Gastroesophageal sphincter (tissue), 4 donors: Measurements from ENCODE around the gene EPHB6. TPM values are rescaled to one million over a fixed set of nuclear protein-coding genes. Genes with fewer than 3 reads are reported as not detected.

ENCODE experiments used
- ATAC-seq: fragments of 150-250 bp; one replicate; pipeline ENCODE4 v1.9.1; 2016; ENCODE audit warnings: mild to moderate bottlenecking, moderate library complexity
- H3K27ac ChIP-seq, 4 donors: fragments of 200-600 bp; sonication (generic) in 3 of 4; 1 replicate in 3 of 4; 2 replicates in 1 of 4; pipeline ENCODE4 v1.5.1; 2016 to 2019
- H3K27me3 ChIP-seq: fragments of 200-600 bp; sonication (generic); one replicate; pipeline ENCODE4 v1.5.1; 2019
- H3K36me3 ChIP-seq, 2 donors: fragments of 200-600 bp; sonication (generic); one replicate each; pipeline ENCODE4 v1.5.1; 2019; ENCODE audit warnings: control low read depth in 1 of 2
- H3K4me1 ChIP-seq, 3 donors: fragments of 200-600 bp; sonication (generic); 1 replicate in 2 of 3; 2 replicates in 1 of 3; pipeline ENCODE4 v1.5.1; 2016 to 2019; ENCODE audit warnings: control low read depth in 2 of 3
- H3K4me3 ChIP-seq, 2 donors: fragments of 200-600 bp; sonication (generic); one replicate each; pipeline ENCODE4 v1.5.1; 2019; ENCODE audit warnings: mild to moderate bottlenecking in 1 of 2, moderate library complexity in 1 of 2
- H3K9me3 ChIP-seq, 3 donors: fragments of 200-600 bp; sonication (generic); one replicate each; pipeline ENCODE4 v1.5.1; 2017 to 2019; ENCODE audit warnings: control low read depth in 2 of 3
- EP300 ChIP-seq: sonication (generic); formaldehyde crosslinking; IDR thresholded peaks from one replicate; pipeline ENCODE4 v1.6.1; 2017; ENCODE audit warnings: antibody characterized with exemption, mild to moderate bottlenecking
- POLR2A ChIP-seq, 2 donors: fragments of 450-650 bp; IDR thresholded peaks; one replicate each; pipeline ENCODE4 v1.6.1; 2017; ENCODE audit warnings: antibody characterized with exemption in 2 of 2, mild to moderate bottlenecking in 2 of 2, moderate library complexity in 1 of 2
- POLR2AphosphoS5 ChIP-seq: sonication (generic); formaldehyde crosslinking; IDR thresholded peaks from one replicate; pipeline ENCODE4 v1.6.1; 2017; ENCODE audit warnings: antibody characterized with exemption
- WGBS, 2 donors: methylation state at CpG; one replicate each; pipeline ENCODE4 v1.1.5; 2018; ENCODE audit warnings: low coverage in 1 of 2; 5-methylcytosine and 5-hydroxymethylcytosine counted together
- total RNA-seq, 4 donors: library from RNA; depleted of rRNA; stranded (reverse); fragments of >200 nt; gene quantifications; one replicate each; pipeline ENCODE4 v1.1.0, GENCODE V29; 2016
- TF ChIP-seq, protein P1 (sequence below), 4 experiments: fragments of 200-600 bp in 2 of 4; fragments of 450-650 bp in 2 of 4; sonication (generic) in 1 of 4; IDR thresholded peaks; one replicate each; pipeline ENCODE4 v1.5.1; 2017 to 2019; ENCODE audit warnings: antibody characterized with exemption in 4 of 4, mild to moderate bottlenecking in 2 of 4, moderate library complexity in 2 of 4

EPHB6 gene
- total RNA-seq, 4 donors from 2014 or later, result 6.0 to 22.1 (median 9.7) TPM

DNA sequence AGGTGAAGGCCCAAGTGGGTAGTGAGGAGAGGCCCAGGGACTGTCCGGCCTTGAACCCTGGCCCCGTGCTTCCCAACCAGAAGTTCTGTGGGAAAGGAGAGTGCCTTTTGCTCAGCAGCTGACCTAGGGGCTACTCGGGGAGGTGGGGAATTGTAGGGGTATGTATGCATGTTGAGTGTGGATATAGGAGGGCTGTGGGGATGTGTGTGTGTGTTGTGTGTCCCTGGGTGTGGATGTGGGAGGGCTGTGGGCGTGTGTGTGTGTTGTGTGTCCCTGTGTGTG lies 12.2 kb downstream of the EPHB6 start:
- WGBS, 2 donors, result 68 to 72% methylated on average over 3 to 4 of the region's 4 CpGs
- Histone ChIP-seq H3K4me3 (no peak overlapping the region), H3K36me3 (peaks cover 0 to 31% of the 10 kb centered on the region in 2 donors), H3K9me3 (no peaks in the 10 kb centered on the region), H3K27ac (no peak overlapping the region), H3K4me1 (no peaks in the 10 kb centered on the region), H3K27me3 (peaks cover 5% of the 10 kb centered on the region)
- TF ChIP-seq EP300, result no peak
- no peak for TF ChIP-seq POLR2AphosphoS5
- no peak for TF ChIP-seq POLR2A (IDR thresholded peaks at IDR 0.05)
- TF ChIP-seq, protein P1, sequence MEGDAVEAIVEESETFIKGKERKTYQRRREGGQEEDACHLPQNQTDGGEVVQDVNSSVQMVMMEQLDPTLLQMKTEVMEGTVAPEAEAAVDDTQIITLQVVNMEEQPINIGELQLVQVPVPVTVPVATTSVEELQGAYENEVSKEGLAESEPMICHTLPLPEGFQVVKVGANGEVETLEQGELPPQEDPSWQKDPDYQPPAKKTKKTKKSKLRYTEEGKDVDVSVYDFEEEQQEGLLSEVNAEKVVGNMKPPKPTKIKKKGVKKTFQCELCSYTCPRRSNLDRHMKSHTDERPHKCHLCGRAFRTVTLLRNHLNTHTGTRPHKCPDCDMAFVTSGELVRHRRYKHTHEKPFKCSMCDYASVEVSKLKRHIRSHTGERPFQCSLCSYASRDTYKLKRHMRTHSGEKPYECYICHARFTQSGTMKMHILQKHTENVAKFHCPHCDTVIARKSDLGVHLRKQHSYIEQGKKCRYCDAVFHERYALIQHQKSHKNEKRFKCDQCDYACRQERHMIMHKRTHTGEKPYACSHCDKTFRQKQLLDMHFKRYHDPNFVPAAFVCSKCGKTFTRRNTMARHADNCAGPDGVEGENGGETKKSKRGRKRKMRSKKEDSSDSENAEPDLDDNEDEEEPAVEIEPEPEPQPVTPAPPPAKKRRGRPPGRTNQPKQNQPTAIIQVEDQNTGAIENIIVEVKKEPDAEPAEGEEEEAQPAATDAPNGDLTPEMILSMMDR (IDR thresholded peaks at IDR 0.05), result no peak
- no peak for ATAC-seq

DNA sequence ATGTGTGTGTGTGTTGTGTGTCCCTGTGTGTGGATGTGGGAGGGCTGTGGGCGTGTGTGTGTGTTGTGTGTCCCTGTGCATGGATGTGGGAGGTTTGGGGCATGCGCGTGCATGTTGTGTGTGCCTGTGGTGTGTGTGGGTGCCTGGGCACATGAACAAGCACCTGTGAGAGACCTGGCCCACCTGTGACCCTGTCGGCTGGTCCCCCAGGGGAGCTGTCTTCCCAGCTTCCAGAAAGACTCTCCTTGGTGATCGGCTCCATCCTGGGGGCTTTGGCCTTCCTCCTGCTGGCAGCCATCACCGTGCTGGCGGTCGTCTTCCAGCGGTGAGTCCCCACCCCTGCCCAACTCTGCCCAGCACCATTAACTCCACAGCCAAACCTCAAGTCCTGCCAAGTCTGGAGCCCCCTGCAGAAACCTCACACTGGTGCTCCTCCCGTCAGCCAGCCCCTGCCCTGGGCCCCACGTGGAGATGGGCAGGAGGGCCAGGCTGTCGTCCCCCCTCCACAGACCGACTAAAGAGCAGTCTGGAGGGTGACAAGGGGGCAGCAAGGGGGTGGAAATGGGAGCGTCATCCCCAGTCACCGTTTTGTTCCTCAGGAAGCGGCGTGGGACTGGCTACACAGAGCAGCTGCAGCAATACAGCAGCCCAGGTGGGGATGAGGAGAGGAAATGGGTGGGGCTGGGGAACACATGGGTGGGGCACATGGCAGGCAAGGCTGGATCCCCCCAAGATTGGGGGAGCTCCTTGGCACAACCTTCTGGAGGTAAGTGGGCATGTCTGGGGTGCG lies 12.7 kb downstream of the EPHB6 start:
- WGBS, 2 donors, result 53% methylated on average over 4 of the region's 18 CpGs; no CpG with 5 or more reads in 1 of the 2 donors
- Histone ChIP-seq H3K27ac (no peak overlapping the region), H3K9me3 (no peaks in the 10 kb centered on the region), H3K4me1 (no peaks in the 10 kb centered on the region), H3K27me3 (peaks cover 5% of the 10 kb centered on the region), H3K36me3 (peaks cover 0 to 27% of the 10 kb centered on the region in 2 donors), H3K4me3 (no peak overlapping the region)
- TF ChIP-seq, protein P1 (IDR thresholded peaks at IDR 0.05), result no peak
- TF ChIP-seq POLR2A (IDR thresholded peaks at IDR 0.05) (no peak), POLR2AphosphoS5 (no peak), EP300 (no peak)
- ATAC-seq, result no peak

DNA sequence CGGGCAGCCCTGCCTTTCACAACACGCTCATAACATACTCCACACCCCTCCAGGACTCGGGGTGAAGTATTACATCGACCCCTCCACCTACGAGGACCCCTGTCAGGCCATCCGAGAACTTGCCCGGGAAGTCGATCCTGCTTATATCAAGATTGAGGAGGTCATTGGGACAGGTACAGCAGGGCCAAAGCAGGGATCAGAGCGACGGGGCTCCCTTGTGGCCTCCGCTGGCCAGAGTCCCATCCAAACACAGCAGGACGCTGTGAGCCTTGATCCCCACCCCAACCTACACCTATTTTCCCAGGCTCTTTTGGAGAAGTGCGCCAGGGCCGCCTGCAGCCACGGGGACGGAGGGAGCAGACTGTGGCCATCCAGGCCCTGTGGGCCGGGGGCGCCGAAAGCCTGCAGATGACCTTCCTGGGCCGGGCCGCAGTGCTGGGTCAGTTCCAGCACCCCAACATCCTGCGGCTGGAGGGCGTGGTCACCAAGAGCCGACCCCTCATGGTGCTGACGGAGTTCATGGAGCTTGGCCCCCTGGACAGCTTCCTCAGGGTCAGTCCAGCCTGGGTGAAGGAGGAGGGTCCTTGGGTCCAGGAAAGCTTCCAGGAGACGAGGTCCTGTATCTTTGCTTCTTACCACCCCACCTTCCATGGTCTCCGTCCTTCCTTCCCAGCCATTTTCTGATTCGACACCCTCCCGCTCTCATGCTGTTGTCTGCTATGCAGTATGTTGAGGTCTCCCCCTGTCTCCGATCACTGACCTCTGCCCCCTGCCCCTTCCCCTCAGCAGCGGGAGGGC lies 13.5 kb downstream of the EPHB6 start:
- no peak overlapping the region for H3K27ac ChIP-seq
- no peaks in the 10 kb centered on the region for H3K4me1 ChIP-seq
- peaks cover 0 to 19% of the 10 kb centered on the region in 2 donors for H3K36me3 ChIP-seq
- 79% methylated on average over 6 of the region's 31 CpGs; no CpG with 5 or more reads in 1 of the 2 donors for WGBS, 2 donors
- peaks cover 5% of the 10 kb centered on the region for H3K27me3 ChIP-seq
- TF ChIP-seq POLR2A (IDR thresholded peaks at IDR 0.05) (no peak), POLR2AphosphoS5 (no peak), EP300 (no peak)
- TF ChIP-seq, protein P1 (IDR thresholded peaks at IDR 0.05), result no peak
- H3K4me3 ChIP-seq, result no peak overlapping the region
- ATAC-seq, result no peak
- H3K9me3 ChIP-seq, result no peaks in the 10 kb centered on the region

DNA sequence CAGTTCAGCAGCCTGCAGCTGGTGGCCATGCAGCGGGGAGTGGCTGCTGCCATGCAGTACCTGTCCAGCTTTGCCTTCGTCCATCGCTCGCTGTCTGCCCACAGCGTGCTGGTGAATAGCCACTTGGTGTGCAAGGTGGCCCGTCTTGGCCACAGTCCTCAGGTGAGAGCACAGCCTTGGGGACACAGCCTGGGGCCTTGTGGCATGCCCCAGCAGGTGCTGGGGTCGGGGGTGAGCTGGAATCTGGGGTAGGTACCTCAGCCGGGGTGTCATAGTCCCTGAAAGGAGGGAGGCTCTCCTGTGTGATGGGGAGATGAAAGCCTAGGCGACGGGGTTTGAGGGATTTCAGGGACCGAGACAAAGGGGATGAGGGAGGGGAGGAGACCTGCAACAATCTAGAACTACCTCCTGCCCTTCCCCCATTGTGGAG lies 14.1 kb downstream of the EPHB6 start:
- no peak overlapping the region for H3K4me3 ChIP-seq
- WGBS, 2 donors, result 92% methylated on average over 4 of the region's 11 CpGs; no CpG with 5 or more reads in 1 of the 2 donors
- H3K36me3 ChIP-seq, result peaks cover 0 to 13% of the 10 kb centered on the region in 2 donors
- no peaks in the 10 kb centered on the region for H3K4me1 ChIP-seq
- no peak for ATAC-seq
- H3K27ac ChIP-seq, result no peak overlapping the region
- TF ChIP-seq, protein P1 (IDR thresholded peaks at IDR 0.05), result no peak
- TF ChIP-seq POLR2A (IDR thresholded peaks at IDR 0.05), result no peak
- TF ChIP-seq POLR2AphosphoS5, result no peak
- TF ChIP-seq EP300, result no peak
- peaks cover 5% of the 10 kb centered on the region for H3K27me3 ChIP-seq
- H3K9me3 ChIP-seq, result no peaks in the 10 kb centered on the region
